ENCODE data around the gene CDH18. TPM values are rescaled to one million over a fixed set of nuclear protein-coding genes. Genes with fewer than 3 reads are reported as not detected.

Gene CDH18
- total and polyA plus RNA-seq, 2 donors (not counting 3 experiments of a cell fraction or from before 2014, with no cell fraction given), result 0.06 TPM; not detected in 1

- BruUV-seq (replicated peaks), result no TSS peak
- dilution Hi-C loops (cut with MboI; ENCODE audit: extremely low pct_ligation_motif_present, low sequenced_read_pairs), result no loop called here
- Histone ChIP-seq H3K27ac (ENCODE audit: insufficient read depth, low read depth, low read length) (no peak overlapping the region), H3K79me2 (ENCODE audit: control insufficient read depth, insufficient read depth, low read length) (no peaks in the 10 kb centered on the region), H3K9me1 (replicated peaks; ENCODE audit: control insufficient read depth, extremely low read depth, insufficient read depth, low read length) (no peaks in the 10 kb centered on the region), H3K9ac (replicated peaks; ENCODE audit: extremely low read depth, insufficient read depth, low read length) (no peak overlapping the region), H4K20me1 (replicated peaks; ENCODE audit: control insufficient read depth, extremely low read depth, insufficient read depth, low read length) (no peaks in the 10 kb centered on the region), H3K4me3 (replicated peaks in 1 of 3; ENCODE audit: insufficient read depth in 1 of 3, low read depth in 1 of 3, low read length in 3 of 3) (no peak overlapping the region), H2AFZ (ENCODE audit: low read depth, low read length) (no peak overlapping the region), H3K4me1 (ENCODE audit: control insufficient read depth, extremely low read depth, insufficient read depth, low read length) (no peaks in the 10 kb centered on the region), H3K27me3 (ENCODE audit: control insufficient read depth in 2 of 2, insufficient read depth in 2 of 2, low read length in 2 of 2) (no peaks in the 10 kb centered on the region), H3K9me3 (replicated peaks; ENCODE audit: control insufficient read depth, insufficient read depth, low read length) (peaks cover 4% of the 10 kb centered on the region), H3K36me3 (ENCODE audit: control insufficient read depth in 2 of 2, extremely low read depth in 1 of 2, insufficient read depth in 2 of 2, low read length in 2 of 2) (no peaks in the 10 kb centered on the region), H3K4me2 (ENCODE audit: insufficient read depth, low read length) (no peak overlapping the region)
- TF ChIP-seq EZH2 (IDR thresholded peaks at IDR 0.05; ENCODE audit: borderline replicate concordance, low read depth, low read length, severe bottlenecking), result no peak
- no peak for TF ChIP-seq FOS (IDR thresholded peaks at IDR 0.05; ENCODE audit: borderline replicate concordance, insufficient read depth, low read length)
- no peak for TF ChIP-seq GATA2 (IDR thresholded peaks at IDR 0.05; ENCODE audit: insufficient read depth, insufficient read length, low read depth, low read length)
- no peak for TF ChIP-seq POLR2A (IDR thresholded peaks at IDR 0.05; ENCODE audit: low read depth, low read length)
- TF ChIP-seq POLR2AphosphoS5 (IDR thresholded peaks at IDR 0.05; ENCODE audit: insufficient read depth, low read depth, low read length), result no peak
- no peak for TF ChIP-seq CTCF (IDR thresholded peaks at IDR 0.05; ENCODE audit: extremely low read depth in 1 of 2, insufficient read depth in 1 of 2, low read depth in 1 of 2, low read length in 2 of 2)
- no peak for DNase-seq (ENCODE audit: low read depth, low spot score)
- ChIA-PET CTCF (no interaction called here), POLR2A (no interaction called here)
- no peak for FAIRE-seq
- intact Hi-C loops (cut with micrococcal nuclease), result no loop called here
Observed at GRCh38 chr5:19568004-19568403, 420.0 kb downstream of the CDH18 start.

GRCh38 chr5:19565466-19565865 is 422.5 kb downstream of the CDH18 start:
- no TSS peak for BruUV-seq (replicated peaks)
- Histone ChIP-seq H2AFZ (ENCODE audit: low read depth, low read length) (no peak overlapping the region), H3K79me2 (ENCODE audit: control insufficient read depth, insufficient read depth, low read length) (no peaks in the 10 kb centered on the region), H3K4me2 (ENCODE audit: insufficient read depth, low read length) (no peak overlapping the region), H3K27me3 (ENCODE audit: control insufficient read depth in 2 of 2, insufficient read depth in 2 of 2, low read length in 2 of 2) (no peaks in the 10 kb centered on the region), H4K20me1 (replicated peaks; ENCODE audit: control insufficient read depth, extremely low read depth, insufficient read depth, low read length) (no peaks in the 10 kb centered on the region), H3K9me3 (replicated peaks; ENCODE audit: control insufficient read depth, insufficient read depth, low read length) (no peaks in the 10 kb centered on the region), H3K9ac (replicated peaks; ENCODE audit: extremely low read depth, insufficient read depth, low read length) (no peak overlapping the region), H3K27ac (ENCODE audit: insufficient read depth, low read depth, low read length) (no peak overlapping the region), H3K36me3 (ENCODE audit: control insufficient read depth in 2 of 2, extremely low read depth in 1 of 2, insufficient read depth in 2 of 2, low read length in 2 of 2) (no peaks in the 10 kb centered on the region), H3K4me1 (ENCODE audit: control insufficient read depth, extremely low read depth, insufficient read depth, low read length) (no peaks in the 10 kb centered on the region), H3K9me1 (replicated peaks; ENCODE audit: control insufficient read depth, extremely low read depth, insufficient read depth, low read length) (no peaks in the 10 kb centered on the region), H3K4me3 (replicated peaks in 1 of 3; ENCODE audit: insufficient read depth in 1 of 3, low read depth in 1 of 3, low read length in 3 of 3) (no peak overlapping the region)
- ChIA-PET CTCF (no interaction called here), POLR2A (no interaction called here)
- dilution Hi-C loops (cut with MboI; ENCODE audit: extremely low pct_ligation_motif_present, low sequenced_read_pairs), result no loop called here
- DNase-seq (ENCODE audit: low read depth, low spot score), result no peak
- intact Hi-C loops (cut with micrococcal nuclease), result no loop called here
- TF ChIP-seq EZH2 (IDR thresholded peaks at IDR 0.05; ENCODE audit: borderline replicate concordance, low read depth, low read length, severe bottlenecking) (no peak), JUN (IDR thresholded peaks at IDR 0.05; ENCODE audit: borderline replicate concordance, insufficient read depth, insufficient read length, low read depth) (no peak), CTCF (IDR thresholded peaks at IDR 0.05; ENCODE audit: extremely low read depth in 1 of 2, insufficient read depth in 1 of 2, low read depth in 1 of 2, low read length in 2 of 2) (no peak), POLR2A (IDR thresholded peaks at IDR 0.05; ENCODE audit: low read depth, low read length) (no peak), MAX (IDR thresholded peaks at IDR 0.05; ENCODE audit: insufficient read depth, insufficient read length) (no peak), FOS (IDR thresholded peaks at IDR 0.05; ENCODE audit: borderline replicate concordance, insufficient read depth, low read length) (no peak), GATA2 (IDR thresholded peaks at IDR 0.05; ENCODE audit: insufficient read depth, insufficient read length, low read depth, low read length) (no peak), POLR2AphosphoS5 (IDR thresholded peaks at IDR 0.05; ENCODE audit: insufficient read depth, low read depth, low read length) (no peak), MYC (IDR thresholded peaks at IDR 0.05; ENCODE audit: low read depth, low read length) (no peak)
- FAIRE-seq, result no peak

All from endothelial cell of umbilical vein (primary cell).